ENCODE measurements around the gene CASP5. TPM values are rescaled to one million over a fixed set of nuclear protein-coding genes. Genes with fewer than 3 reads are reported as not detected.

The CASP5 gene
- total and polyA plus RNA-seq, 2 of the 4 experiments (the other 2 are of a cell fraction) = not detected

GRCh38 chr11:104979839-104980238 is 43.1 kb downstream of the CASP5 start:
- no peak overlapping the region for H2BK15ac ChIP-seq (ENCODE audit: low read depth, low read length)
- no peak overlapping the region for H3K4me2 ChIP-seq (ENCODE audit: low read depth, low read length)
- no peak overlapping the region for H2BK5ac ChIP-seq (ENCODE audit: low read depth, low read length, poor library complexity, severe bottlenecking)
- H3K27ac ChIP-seq (ENCODE audit: insufficient read depth, low read length) = no peak overlapping the region
- no peak overlapping the region for H3K56ac ChIP-seq (ENCODE audit: extremely low read depth, insufficient read depth, low read length)
- no peak overlapping the region for H4K5ac ChIP-seq (ENCODE audit: low read depth, low read length)
- no peak for TF ChIP-seq RCOR1 (IDR thresholded peaks at IDR 0.05; ENCODE audit: insufficient replicate concordance, low read length)
- no peak for TF ChIP-seq CTCF (conservative IDR thresholded peaks at IDR 0.05; ENCODE audit: low read depth, low read length)
- no peak for TF ChIP-seq CEBPB (IDR thresholded peaks at IDR 0.05; ENCODE audit: low read depth, low read length)
- TF ChIP-seq FOS (IDR thresholded peaks at IDR 0.05; ENCODE audit: low read depth, low read length) = no peak
- no peak for TF ChIP-seq RAD21 (IDR thresholded peaks at IDR 0.05; ENCODE audit: low read length)
- TF ChIP-seq MAZ (IDR thresholded peaks at IDR 0.05; ENCODE audit: borderline replicate concordance, low read depth, low read length) = no peak
- no peak for TF ChIP-seq POLR2A (IDR thresholded peaks at IDR 0.05; ENCODE audit: low read depth, low read length)
- no peak for TF ChIP-seq BHLHE40 (IDR thresholded peaks at IDR 0.05; ENCODE audit: low read depth, low read length)
- no peak for TF ChIP-seq RFX5 (IDR thresholded peaks at IDR 0.05; ENCODE audit: low read depth, low read length)
- TF ChIP-seq MXI1 (IDR thresholded peaks at IDR 0.05; ENCODE audit: borderline replicate concordance, low read depth, low read length) = no peak
- no peaks in the 10 kb centered on the region for H4K20me1 ChIP-seq (ENCODE audit: insufficient read depth, low read length)
- H2AFZ ChIP-seq (replicated peaks; ENCODE audit: low read length, poor library complexity) = no peak overlapping the region
- H3K27me3 ChIP-seq (ENCODE audit: control insufficient read depth, insufficient read depth, low read length) = no peaks in the 10 kb centered on the region
- H3K4me3 ChIP-seq (ENCODE audit: insufficient read depth, low read depth, low read length) = no peak overlapping the region
- in situ Hi-C loops (cut with MboI; ENCODE audit: low sequenced_read_pairs) (no loop called here), dilution Hi-C loops (cut with HindIII; ENCODE audit: low sequenced_read_pairs, unreplicated experiment) (no loop called here), intact Hi-C loops (cut with micrococcal nuclease) (no loop called here)
- CTCF ChIA-PET = no interaction called here
- H2AK9ac ChIP-seq (replicated peaks; ENCODE audit: low read depth, low read length, poor library complexity) = no peak overlapping the region
- no peak overlapping the region for H3K18ac ChIP-seq (ENCODE audit: low read depth, low read length)
- WGBS, 2 experiments (ENCODE audit: extremely low coverage in 2 of 2, insufficient read length in 1 of 2) = 100% methylated on average over 1 of the region's 1 CpG; no CpG with 5 or more reads in 1 of the 2 experiments
- POLR2A ChIA-PET (ENCODE audit: unreplicated experiment) = no interaction called here
- H4K8ac ChIP-seq (ENCODE audit: low read depth in 2 of 2, low read length in 2 of 2) = no peak overlapping the region
- peaks cover 4% of the 10 kb centered on the region for H3K9me3 ChIP-seq (ENCODE audit: control insufficient read depth, insufficient read depth, low read length)
- H3K4me1 ChIP-seq (ENCODE audit: control insufficient read depth, insufficient read depth, low read length) = no peaks in the 10 kb centered on the region
- ATAC-seq (ENCODE audit: low read depth) (no peak), DNase-seq (no peak)
- no peak overlapping the region for H3K14ac ChIP-seq (replicated peaks; ENCODE audit: low read depth, low read length)
- H3K23ac ChIP-seq (ENCODE audit: low read depth, low read length) = no peak overlapping the region
- H2BK120ac ChIP-seq (ENCODE audit: low read depth, low read length) = no peak overlapping the region
- no peaks in the 10 kb centered on the region for H3K36me3 ChIP-seq (ENCODE audit: control insufficient read depth, insufficient read depth, low read length)
- no peak overlapping the region for H3K4ac ChIP-seq (ENCODE audit: low read depth, low read length)
- H2BK20ac ChIP-seq (ENCODE audit: low read depth, low read length) = no peak overlapping the region
- no peak overlapping the region for H4K91ac ChIP-seq (ENCODE audit: insufficient read depth, low read depth, low read length)
- H3K79me1 ChIP-seq (ENCODE audit: low read depth in 1 of 2, low read length in 2 of 2) = no peaks in the 10 kb centered on the region
- H3K9me1 ChIP-seq (ENCODE audit: insufficient read depth, low read length) = no peaks in the 10 kb centered on the region
- BruUV-seq (replicated peaks) = no TSS peak
- no peak overlapping the region for H3K9ac ChIP-seq (ENCODE audit: low read depth, low read length)
- no peak overlapping the region for H2AK5ac ChIP-seq (ENCODE audit: low read depth, low read length)

Data from IMR-90 (cell line).